HG03442 (cell line): ENCODE results near the gene ARHGAP22.

ENCODE experiments used
- ATAC-seq: cut with Tn5 transposase; IDR thresholded peaks from one replicate; pipeline ENCODE4 v1.9.1; 2021; ENCODE audit warnings: mild to moderate bottlenecking, moderate library complexity; ENCODE audit not compliant: unreplicated experiment

Gene ARHGAP22

GRCh38 chr10:48501226-48501625 lies 103.6 kb downstream of the ARHGAP22 start:
- ATAC-seq = no peak

GRCh38 chr10:48500771-48501170 lies 104.1 kb downstream of the ARHGAP22 start:
- no peak for ATAC-seq

GRCh38 chr10:48498940-48499510 lies 105.8 kb downstream of the ARHGAP22 start:
- ATAC-seq = no peak

- no peak for ATAC-seq
These were observed 106.8 kb downstream of the ARHGAP22 start for GRCh38 chr10:48497780-48498770.

GRCh38 chr10:48496831-48497779 lies 107.8 kb downstream of the ARHGAP22 start:
- ATAC-seq = no peak

GRCh38 chr10:48496105-48496830 lies 108.6 kb downstream of the ARHGAP22 start:
- ATAC-seq = no peak

- no peak for ATAC-seq
These were observed 109.4 kb downstream of the ARHGAP22 start for GRCh38 chr10:48495282-48496045.

- ATAC-seq = no peak
These were observed 110.3 kb downstream of the ARHGAP22 start for GRCh38 chr10:48494611-48495010.

GRCh38 chr10:48494073-48494472 lies 110.8 kb downstream of the ARHGAP22 start:
- ATAC-seq = no peak

- no peak for ATAC-seq
These were observed 111.6 kb downstream of the ARHGAP22 start for GRCh38 chr10:48493083-48493871.

GRCh38 chr10:48492201-48492600 lies 112.7 kb downstream of the ARHGAP22 start:
- ATAC-seq = no peak

GRCh38 chr10:48491392-48492139 lies 113.3 kb downstream of the ARHGAP22 start:
- no peak for ATAC-seq

GRCh38 chr10:48490946-48491345 lies 113.9 kb downstream of the ARHGAP22 start:
- ATAC-seq = no peak

- ATAC-seq = no peak
These were observed 114.3 kb downstream of the ARHGAP22 start for GRCh38 chr10:48490571-48490940.

GRCh38 chr10:48489099-48489498 lies 115.8 kb downstream of the ARHGAP22 start:
- no peak for ATAC-seq

- no peak for ATAC-seq
These were observed 117.6 kb downstream of the ARHGAP22 start for GRCh38 chr10:48487244-48487643.

- ATAC-seq = no peak
These were observed 119.2 kb downstream of the ARHGAP22 start for GRCh38 chr10:48485711-48486110.

- no peak for ATAC-seq
These were observed 120.0 kb downstream of the ARHGAP22 start for GRCh38 chr10:48484911-48485310.
